ENCODE results near the gene VWA2.

DNA sequence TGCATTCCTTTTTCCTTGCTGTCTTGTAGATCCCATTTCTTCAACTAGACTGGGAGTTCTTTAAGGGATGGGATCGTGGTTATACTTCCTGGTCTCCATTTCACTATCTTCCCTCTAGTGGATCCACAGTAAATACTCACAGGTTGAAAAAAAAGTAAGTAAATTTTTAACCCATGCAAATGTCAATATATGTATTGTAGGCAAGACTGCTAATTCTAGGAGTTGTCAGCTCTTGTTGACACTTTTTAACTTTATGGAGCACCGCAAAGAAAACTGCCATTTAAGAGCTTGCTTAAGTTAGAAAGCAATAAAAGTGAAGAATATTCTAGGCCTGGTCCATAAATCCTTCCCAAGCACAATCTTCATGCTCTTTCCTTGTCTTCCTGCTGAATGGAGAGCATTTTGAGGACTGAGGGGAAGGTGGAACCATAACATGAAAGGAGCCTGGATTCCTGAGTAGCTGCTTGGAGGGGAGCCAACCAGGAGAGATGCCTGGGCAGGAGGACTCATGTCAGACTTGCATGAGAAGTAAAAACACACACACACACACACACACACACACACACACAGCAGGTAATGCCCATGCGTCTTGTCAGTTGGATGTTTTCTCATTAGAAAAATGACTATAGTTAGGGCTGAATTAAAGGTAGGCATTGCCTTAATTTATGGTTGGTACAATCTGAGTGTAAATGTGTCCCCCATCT is 32.2 kb downstream of the VWA2 start:
- TF ChIP-seq CTCF (conservative IDR thresholded peaks at IDR 0.05; ENCODE audit: low read length) (no peak), EZH2phosphoT487 (IDR thresholded peaks at IDR 0.05; ENCODE audit: borderline replicate concordance) (no peak)
